Measurements from ENCODE around the gene AMMECR1L. TPM values are rescaled to one million over a fixed set of nuclear protein-coding genes. Genes with fewer than 3 reads are reported as not detected.
A peak's percentile ranks its signal among the peaks of the same experiment; 100 is the strongest.
"Not testable (repeated sequence)": the region's sequence is repeated elsewhere in the genome, so short reads cannot be mapped to it uniquely, and the experiment has no call there.

Gene AMMECR1L
- total RNA-seq (2021) (17.1 and 20.3 TPM in 2 replicates), Bru-seq, nascent RNA (percentile 88 among the genes with signal in this experiment), BruChase-seq, experiment 1, labeled RNA remaining after a 2-hour chase (percentile 94 among the genes with signal in this experiment), BruChase-seq, experiment 2, labeled RNA remaining after a 6-hour chase (percentile 87 among the genes with signal in this experiment)
- long read RNA-seq, full-length matches to known transcripts, result 4 of 11 reads
- long read RNA-seq, partial matches to known transcripts, result 4 of 11 reads
- long read RNA-seq, other reads (novel, unspliced or antisense), result 3 of 11 reads

DNA sequence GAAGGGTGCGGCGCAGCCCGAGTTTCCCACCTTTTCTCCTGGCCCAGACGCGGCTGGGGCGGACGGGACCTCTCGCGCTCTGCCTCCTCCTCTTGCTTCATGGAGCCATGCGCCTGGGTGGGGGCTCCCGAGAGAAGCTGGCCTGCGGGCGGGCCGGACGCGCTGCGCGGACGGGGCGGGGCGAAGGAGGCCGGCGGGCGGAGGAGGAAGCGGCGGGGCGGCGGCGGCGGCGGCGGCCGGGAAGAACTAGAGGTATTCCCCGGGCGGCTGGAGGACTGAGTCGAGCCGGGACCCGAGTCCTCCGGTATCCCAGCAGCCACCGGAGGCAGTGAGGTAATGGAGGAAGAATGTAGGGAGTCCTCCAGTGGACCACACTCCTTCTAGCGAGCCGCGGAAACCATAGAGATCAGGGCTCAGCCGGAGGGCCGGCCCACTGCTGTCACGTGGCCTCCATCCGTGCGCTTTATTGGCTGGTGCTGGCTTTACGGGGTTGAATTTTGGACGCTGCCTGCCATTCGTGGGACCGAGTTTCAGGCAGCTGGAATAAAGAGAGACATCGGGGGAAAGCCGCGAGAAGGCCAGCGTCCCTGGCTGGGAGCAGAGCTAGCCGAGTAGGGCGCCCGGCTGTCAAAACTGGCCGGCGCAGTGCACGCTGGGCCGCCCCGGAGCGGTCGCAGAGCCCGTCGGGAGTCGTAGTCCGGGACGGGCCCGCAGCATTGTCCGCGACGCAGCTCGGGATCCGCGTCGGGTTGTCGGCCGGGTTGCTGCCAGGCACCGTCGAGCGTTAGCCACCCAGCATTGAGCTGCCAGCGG, at the start of gene AMMECR1L:
Gene AMMECR1L (minus strand): TSS at position 177 of the 813 bp plus-strand sequence. CDS start 11,722 bp downstream, outside the sequence.
- BruUV-seq (replicated peaks); H3K9me3 ChIP-seq (ENCODE audit: insufficient read depth, low read depth); H3K9me2 ChIP-seq (ENCODE audit: insufficient read depth); H3F3A ChIP-seq (ENCODE audit: insufficient read depth, low read depth); H3K27me3 ChIP-seq (ENCODE audit: insufficient read depth, low read depth): not testable (repeated sequence)
- Histone ChIP-seq H2AFZ (peak within 1 kb of the TSS; percentile 68), H4K20me1 (ENCODE audit: insufficient read depth) (peaks cover 37% of the 10 kb centered on the region), H3K4me3 (peak within 1 kb of the TSS; percentile 60), H3K4me1 (replicated peaks; ENCODE audit: insufficient read depth) (peaks cover 26% of the 10 kb centered on the region), H3K27ac (peak within 1 kb of the TSS; percentile 52), H3K79me2 (ENCODE audit: low read depth) (peaks cover 54% of the 10 kb centered on the region), H3K36me3 (ENCODE audit: low read depth) (peaks cover 15% of the 10 kb centered on the region), H3K4me2 (peak within 1 kb of the TSS; percentile 87)
- ChIA-PET POLR2A (ENCODE audit: unreplicated experiment) (interaction anchor here (0.5 kb wide), 1 partner anchor 73 kb away, joined by 4 read pairs; no protein-coding TSS in a partner anchor), CTCF (interaction anchor here (0.6 kb wide), 1 partner anchor 85 kb away, joined by 3 read pairs; no protein-coding TSS in a partner anchor)
- intact Hi-C loops (cut with micrococcal nuclease; ENCODE audit: unreplicated experiment), result loop anchor here (10.0 kb wide), 1 partner anchor 429 kb away; the partner anchor contains the start of gene HS6ST1
- DNase-seq, result peak; percentile 72 to 85

DNA sequence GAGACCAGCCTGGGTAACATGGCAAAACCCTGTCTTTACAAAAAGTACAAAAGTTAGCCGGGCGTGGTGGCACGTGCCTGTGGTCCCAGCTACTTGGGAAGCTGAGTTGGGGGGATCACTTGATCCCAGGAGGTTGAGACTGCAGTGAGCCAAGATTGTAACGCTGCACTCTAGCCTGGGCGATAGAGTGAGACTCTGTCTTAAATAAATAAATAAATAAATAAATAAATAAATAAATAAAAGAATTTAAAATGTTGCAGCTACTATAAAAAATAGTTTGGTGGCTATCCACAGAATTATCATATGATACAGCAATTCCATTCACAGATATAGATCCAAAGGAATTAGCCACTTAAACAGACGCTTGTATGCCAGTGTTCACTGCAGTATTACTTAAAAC, 49.6 kb upstream of the AMMECR1L start:
- H3K36me3 ChIP-seq (ENCODE audit: low read depth), result no peaks in the 10 kb centered on the region
- BruUV-seq (replicated peaks), result no TSS peak
- no peaks in the 10 kb centered on the region for H3K9me3 ChIP-seq (ENCODE audit: insufficient read depth, low read depth)
- H3K4me3 ChIP-seq, result no peak overlapping the region
- H3F3A ChIP-seq (ENCODE audit: insufficient read depth, low read depth), result peaks cover 10% of the 10 kb centered on the region
- no peak overlapping the region for H3K27ac ChIP-seq
- no peaks in the 10 kb centered on the region for H3K79me2 ChIP-seq (ENCODE audit: low read depth)
- no peak overlapping the region for H3K4me2 ChIP-seq
- peaks cover 11% of the 10 kb centered on the region for H3K4me1 ChIP-seq (replicated peaks; ENCODE audit: insufficient read depth)
- POLR2A ChIA-PET (ENCODE audit: unreplicated experiment), result no interaction called here
- TF ChIP-seq EZH2 (IDR thresholded peaks at IDR 0.05; ENCODE audit: low read depth), result no peak
- TF ChIP-seq, protein P1, sequence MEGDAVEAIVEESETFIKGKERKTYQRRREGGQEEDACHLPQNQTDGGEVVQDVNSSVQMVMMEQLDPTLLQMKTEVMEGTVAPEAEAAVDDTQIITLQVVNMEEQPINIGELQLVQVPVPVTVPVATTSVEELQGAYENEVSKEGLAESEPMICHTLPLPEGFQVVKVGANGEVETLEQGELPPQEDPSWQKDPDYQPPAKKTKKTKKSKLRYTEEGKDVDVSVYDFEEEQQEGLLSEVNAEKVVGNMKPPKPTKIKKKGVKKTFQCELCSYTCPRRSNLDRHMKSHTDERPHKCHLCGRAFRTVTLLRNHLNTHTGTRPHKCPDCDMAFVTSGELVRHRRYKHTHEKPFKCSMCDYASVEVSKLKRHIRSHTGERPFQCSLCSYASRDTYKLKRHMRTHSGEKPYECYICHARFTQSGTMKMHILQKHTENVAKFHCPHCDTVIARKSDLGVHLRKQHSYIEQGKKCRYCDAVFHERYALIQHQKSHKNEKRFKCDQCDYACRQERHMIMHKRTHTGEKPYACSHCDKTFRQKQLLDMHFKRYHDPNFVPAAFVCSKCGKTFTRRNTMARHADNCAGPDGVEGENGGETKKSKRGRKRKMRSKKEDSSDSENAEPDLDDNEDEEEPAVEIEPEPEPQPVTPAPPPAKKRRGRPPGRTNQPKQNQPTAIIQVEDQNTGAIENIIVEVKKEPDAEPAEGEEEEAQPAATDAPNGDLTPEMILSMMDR (conservative IDR thresholded peaks at IDR 0.05), result no peak
- intact Hi-C loops (cut with micrococcal nuclease; ENCODE audit: unreplicated experiment), result no loop called here
- no peaks in the 10 kb centered on the region for H3K9me2 ChIP-seq (ENCODE audit: insufficient read depth)
- no peaks in the 10 kb centered on the region for H4K20me1 ChIP-seq (ENCODE audit: insufficient read depth)
- H3K27me3 ChIP-seq (ENCODE audit: insufficient read depth, low read depth), result no peaks in the 10 kb centered on the region
- H2AFZ ChIP-seq, result no peak overlapping the region
- no peak for DNase-seq
- CTCF ChIA-PET, result no interaction called here

DNA sequence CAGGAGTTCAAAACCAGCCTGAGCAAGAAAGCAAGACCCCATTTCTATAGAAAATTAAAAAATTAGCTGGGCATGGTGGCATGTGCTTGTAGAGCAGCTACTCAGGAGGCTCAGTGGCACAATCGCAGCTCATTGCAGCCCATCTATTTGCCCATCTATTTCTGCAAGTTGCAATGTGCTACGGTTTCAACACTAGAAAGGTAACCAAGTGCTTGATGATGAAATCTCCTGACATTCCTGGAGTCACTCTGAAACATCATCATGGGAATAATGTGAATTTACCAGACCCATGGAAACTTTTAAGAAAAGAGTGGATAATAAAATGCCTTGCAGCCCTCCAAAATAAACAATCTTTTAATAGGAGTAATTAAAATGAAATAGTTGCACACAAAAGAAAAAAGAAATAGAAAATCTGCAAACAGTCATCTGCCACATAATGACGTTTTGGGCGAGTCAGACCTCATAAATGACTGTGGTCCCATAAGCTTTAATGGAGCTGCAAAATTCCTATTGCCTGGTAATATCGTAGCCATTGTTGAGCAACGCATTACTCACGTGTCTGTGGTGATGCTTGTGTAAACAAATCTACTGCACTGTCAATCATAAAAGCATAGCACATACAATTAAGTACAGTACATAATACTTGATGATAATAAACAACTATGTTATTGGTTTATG, 46.6 kb upstream of the AMMECR1L start:
- Histone ChIP-seq H3K9me3 (ENCODE audit: insufficient read depth, low read depth) (no peaks in the 10 kb centered on the region), H3K4me3 (no peak overlapping the region), H3K79me2 (ENCODE audit: low read depth) (no peaks in the 10 kb centered on the region), H3F3A (ENCODE audit: insufficient read depth, low read depth) (peaks cover 10% of the 10 kb centered on the region), H3K27ac (peak overlapping the region; percentile 18), H3K9me2 (ENCODE audit: insufficient read depth) (no peaks in the 10 kb centered on the region; the same call in 1 of the 2 replicates), H3K27me3 (ENCODE audit: insufficient read depth, low read depth) (no peaks in the 10 kb centered on the region), H2AFZ (no peak overlapping the region), H3K36me3 (ENCODE audit: low read depth) (no peaks in the 10 kb centered on the region), H3K4me1 (replicated peaks; ENCODE audit: insufficient read depth) (peaks cover 11% of the 10 kb centered on the region), H4K20me1 (ENCODE audit: insufficient read depth) (no peaks in the 10 kb centered on the region), H3K4me2 (peak overlapping the region; percentile 36; the same call in 1 of the 2 replicates)
- CTCF ChIA-PET, result no interaction called here
- peak; percentile 18 to 85 for DNase-seq
- POLR2A ChIA-PET (ENCODE audit: unreplicated experiment), result no interaction called here
- intact Hi-C loops (cut with micrococcal nuclease; ENCODE audit: unreplicated experiment), result no loop called here
- TF ChIP-seq EZH2 (IDR thresholded peaks at IDR 0.05; ENCODE audit: low read depth), result no peak
- TF ChIP-seq, protein P1 (conservative IDR thresholded peaks at IDR 0.05), result no peak
- BruUV-seq (replicated peaks), result no TSS peak

All from PC-9 (cell line).